HepG2 (cell line): ENCODE results near the gene TOPBP1. TPM values are rescaled to one million over a fixed set of nuclear protein-coding genes. Genes with fewer than 3 reads are reported as not detected.
A peak's percentile ranks its signal among the peaks of the same experiment; 100 is the strongest.

Experiments used
- ATAC-seq: fragments of 200-7000 bp; cut with Tn5 transposase; 3 replicates; pipeline ENCODE4 v1.9.1; 2020; ENCODE audit warnings: mild to moderate bottlenecking, moderate library complexity
- BruUV-seq: library from RNA; stranded (reverse); fragments of 400-500 nt; replicated peaks from 2 replicates; lab custom pipeline; 2021; lab: Mats Ljungman, UMichigan
- CTCF ChIA-PET: fragments of 300-600 bp; formaldehyde crosslinking; extraction: SDS; loops from one replicate; lab custom pipeline; 2021; ENCODE audit warnings: low total read pairs, inconsistent platforms, low intra/inter-chr PET ratio; lab: Yijun Ruan, JAX
- POLR2A ChIA-PET: fragments of 350-600 bp; sonication (Branson Sonifier 250); formaldehyde crosslinking; loops from one replicate; lab custom pipeline; 2020; ENCODE audit warnings: antibody characterized with exemption, inconsistent platforms; lab: Yijun Ruan, JAX
- DNase-seq: peaks from one replicate; pipeline ENCODE4 v3.0.0-alpha.2; 2015; ENCODE audit warnings: low spot score
- FAIRE-seq: peaks from 3 replicates; lab custom pipeline; 2011; peaks lifted over from hg19 to GRCh38; lab: Jason Lieb, UNC
- H2AFZ ChIP-seq: one replicate; pipeline ENCODE4 v1.6.1; 2011; ENCODE audit warnings: low read length, inconsistent platforms
- H3K27ac ChIP-seq: fragments of 300-600 bp; 3 replicates; pipeline ENCODE4 v1.8.0; 2011; ENCODE audit warnings: mixed run types, mild to moderate bottlenecking, mixed read lengths, low read length, inconsistent platforms; ENCODE audit not compliant: insufficient read depth; ENCODE audit errors: extremely low read length
- H3K27me3 ChIP-seq, 2 experiments: fragments of 200-600 bp in 1 of 2; 2 replicates in 1 of 2; 3 replicates in 1 of 2; pipeline versions ENCODE4 v1.6.0 to v1.8.0; 2011; ENCODE audit warnings: low read length in 2 of 2, mild to moderate bottlenecking in 2 of 2, moderate library complexity in 2 of 2, inconsistent platforms in 1 of 2; ENCODE audit not compliant: insufficient read depth in 2 of 2, control insufficient read depth in 1 of 2
- H3K36me3 ChIP-seq, 2 experiments: fragments of 200-600 bp in 1 of 2; replicated peaks in 1 of 2; 2 replicates in 1 of 2; 3 replicates in 1 of 2; pipeline versions ENCODE4 v1.5.1 to v1.8.0; 2011; ENCODE audit warnings: low read length in 2 of 2, inconsistent platforms in 1 of 2; ENCODE audit not compliant: insufficient read depth in 2 of 2, control insufficient read depth in 1 of 2
- H3K4me1 ChIP-seq: 2 replicates; pipeline ENCODE4 v1.5.1; 2012; ENCODE audit warnings: low read length, inconsistent platforms; ENCODE audit not compliant: insufficient read depth
- H3K4me2 ChIP-seq: 2 replicates; pipeline ENCODE4 v1.6.0; 2011; ENCODE audit warnings: low read depth, low read length, inconsistent platforms
- H3K4me3 ChIP-seq, 3 experiments: fragments of 200-600 bp in 1 of 3; sonication (generic), shearing (Covaris generic) in 1 of 3; replicated peaks in 1 of 3; 2 replicates each; pipeline ENCODE4 v1.5.1; 2011 to 2016; ENCODE audit warnings: low read length in 3 of 3, inconsistent platforms in 2 of 3, low read depth in 2 of 3, mild to moderate bottlenecking in 2 of 3, control low read depth in 1 of 3, mixed read lengths in 1 of 3; ENCODE audit not compliant: insufficient read depth in 1 of 3
- H3K79me2 ChIP-seq: one replicate; pipeline ENCODE4 v1.6.1; 2011; ENCODE audit warnings: low read length, inconsistent platforms; ENCODE audit not compliant: insufficient read depth
- H3K9ac ChIP-seq: 2 replicates; pipeline ENCODE4 v1.6.0; 2011; ENCODE audit warnings: mild to moderate bottlenecking, low read depth, low read length, inconsistent platforms; ENCODE audit not compliant: insufficient read depth
- H3K9me3 ChIP-seq: 2 replicates; pipeline ENCODE4 v1.5.1; 2012; ENCODE audit warnings: mild to moderate bottlenecking, low read length
- H4K20me1 ChIP-seq: 2 replicates; pipeline ENCODE4 v1.6.0; 2011; ENCODE audit warnings: inconsistent platforms, mild to moderate bottlenecking, low read length, moderate library complexity; ENCODE audit not compliant: insufficient read depth
- ASH2L ChIP-seq: fragments of 300-600, 200-600 bp; sonication (generic); IDR thresholded peaks from 2 replicates; pipeline ENCODE4 v1.7.0; 2017; ENCODE audit warnings: low read depth, mild to moderate bottlenecking, moderate library complexity, mixed read lengths, low read length; ENCODE audit not compliant: insufficient read length
- FOXK1 ChIP-seq: sonication (generic); formaldehyde crosslinking; IDR thresholded peaks from 2 replicates; pipeline ENCODE4 v1.4.0; 2020; ENCODE audit warnings: low read depth, missing genetic modification reagents, borderline replicate concordance
- MAFF ChIP-seq: IDR thresholded peaks from 2 replicates; pipeline ENCODE4 v1.6.1; 2011; ENCODE audit warnings: low read depth, low read length, improper control_type of control experiment
- MAFK ChIP-seq, 2 experiments: IDR thresholded peaks in 1 of 2; conservative IDR thresholded peaks in 1 of 2; 2 replicates each; pipeline ENCODE4 v1.6.1; 2011; ENCODE audit warnings: improper control_type of control experiment in 2 of 2, low read length in 2 of 2
- POLR2AphosphoS5 ChIP-seq: IDR thresholded peaks from 2 replicates; pipeline ENCODE4 v1.6.1; 2012; ENCODE audit warnings: low read depth, low read length
- ZNF24 ChIP-seq: fragments of 450-650 bp; IDR thresholded peaks from 2 replicates; pipeline ENCODE4 v1.6.1; 2017; ENCODE audit warnings: antibody characterized with exemption, mild to moderate bottlenecking
- WGBS: methylation state at CpG from one replicate; pipeline ENCODE4 v1.1.6; 2017; ENCODE audit warnings: low lambda C conversion rate; 5-methylcytosine and 5-hydroxymethylcytosine counted together
- in situ Hi-C: cut with HindIII; loops from 2 replicates; pipeline ENCODE4 v1.10.0; 2017; ENCODE audit warnings: low pct_unique_long_range_greater_than_20kb; ENCODE audit not compliant: extremely low pct_ligation_motif_present
- intact Hi-C: fragments of 100-400 bp; cut with micrococcal nuclease; formaldehyde crosslinking; loops from one replicate; pipeline ENCODE4 v1.10.0; 2022; ENCODE audit not compliant: unreplicated experiment
- polyA plus RNA-seq, 8 experiments: library from polyadenylated mRNA; depleted of rRNA in 3 of 8; stranded (reverse) in 7 of 8; unstranded in 1 of 8; fragments of >200 nt; fragmentation: Illumina TruSeq in 4 of 8; extraction: Trizol in 4 of 8; gene quantifications; 2 replicates each; pipeline versions ENCODE4 v1.2.1 to v1.2.3, GENCODE V29; 2011 to 2016; ENCODE audit warnings: low read depth in 4 of 8, missing spikeins in 1 of 8, mixed read lengths in 1 of 8; ENCODE audit not compliant: insufficient read depth in 1 of 8
- total RNA-seq, 5 experiments: library from RNA; depleted of rRNA; stranded (reverse); fragments of >200 nt; fragmentation: Illumina TruSeq; extraction: Trizol; gene quantifications; 2 replicates each; pipeline ENCODE4 v1.2.3, GENCODE V29; 2016; ENCODE audit warnings: low read depth in 1 of 5
- TF ChIP-seq, protein P1 (sequence below): sonication (generic); formaldehyde crosslinking; IDR thresholded peaks from 2 replicates; pipeline ENCODE4 v1.4.0; 2020; ENCODE audit warnings: missing genetic modification reagents
- TF ChIP-seq, protein P2 (sequence below): sonication (generic); formaldehyde crosslinking; IDR thresholded peaks from 2 replicates; pipeline ENCODE4 v1.4.0; 2020; ENCODE audit warnings: missing genetic modification reagents

Gene TOPBP1
- total and polyA plus RNA-seq, 2 of the 13 experiments (the other 11 are each of a cell fraction or from before 2014, with no cell fraction given): 24.3 to 42.9 TPM

GRCh38 chr3:133606342-133606741, 55.4 kb downstream of the TOPBP1 start (continued):
- TF ChIP-seq ASH2L: peak; percentile 35
- TF ChIP-seq, protein P1, sequence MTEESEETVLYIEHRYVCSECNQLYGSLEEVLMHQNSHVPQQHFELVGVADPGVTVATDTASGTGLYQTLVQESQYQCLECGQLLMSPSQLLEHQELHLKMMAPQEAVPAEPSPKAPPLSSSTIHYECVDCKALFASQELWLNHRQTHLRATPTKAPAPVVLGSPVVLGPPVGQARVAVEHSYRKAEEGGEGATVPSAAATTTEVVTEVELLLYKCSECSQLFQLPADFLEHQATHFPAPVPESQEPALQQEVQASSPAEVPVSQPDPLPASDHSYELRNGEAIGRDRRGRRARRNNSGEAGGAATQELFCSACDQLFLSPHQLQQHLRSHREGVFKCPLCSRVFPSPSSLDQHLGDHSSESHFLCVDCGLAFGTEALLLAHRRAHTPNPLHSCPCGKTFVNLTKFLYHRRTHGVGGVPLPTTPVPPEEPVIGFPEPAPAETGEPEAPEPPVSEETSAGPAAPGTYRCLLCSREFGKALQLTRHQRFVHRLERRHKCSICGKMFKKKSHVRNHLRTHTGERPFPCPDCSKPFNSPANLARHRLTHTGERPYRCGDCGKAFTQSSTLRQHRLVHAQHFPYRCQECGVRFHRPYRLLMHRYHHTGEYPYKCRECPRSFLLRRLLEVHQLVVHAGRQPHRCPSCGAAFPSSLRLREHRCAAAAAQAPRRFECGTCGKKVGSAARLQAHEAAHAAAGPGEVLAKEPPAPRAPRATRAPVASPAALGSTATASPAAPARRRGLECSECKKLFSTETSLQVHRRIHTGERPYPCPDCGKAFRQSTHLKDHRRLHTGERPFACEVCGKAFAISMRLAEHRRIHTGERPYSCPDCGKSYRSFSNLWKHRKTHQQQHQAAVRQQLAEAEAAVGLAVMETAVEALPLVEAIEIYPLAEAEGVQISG (CRISPR knock-in tag): no peak

DNA sequence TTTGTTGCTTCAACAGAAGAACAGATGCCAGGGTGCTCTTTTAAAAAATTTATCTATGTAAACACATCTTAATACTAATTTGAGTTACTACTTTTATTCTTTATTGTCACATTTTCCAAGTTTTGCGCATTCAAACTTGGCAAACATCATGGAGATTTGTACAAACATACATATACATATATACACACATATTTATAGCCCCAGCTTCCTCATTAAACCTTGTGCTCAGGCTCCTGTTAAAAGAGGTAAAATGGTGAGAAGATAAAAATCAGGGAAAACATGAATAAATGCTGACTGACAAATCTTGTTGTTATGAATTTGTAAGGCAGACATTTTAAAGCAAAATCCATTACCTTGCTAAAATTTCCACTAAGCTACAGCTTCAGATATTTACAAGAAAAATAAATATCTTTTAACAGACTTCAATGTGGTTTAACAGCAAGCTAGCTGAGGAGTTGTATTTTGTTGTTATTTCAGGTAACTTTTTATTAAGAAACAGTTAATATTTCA, 61.1 kb downstream of the TOPBP1 start:
- BruUV-seq: no TSS peak
- no peak for DNase-seq

More for the DNA sequence above, 61.1 kb downstream of the TOPBP1 start:
- H3K79me2 ChIP-seq: no peaks in the 10 kb centered on the region
- CTCF ChIA-PET: no interaction called here
- H2AFZ ChIP-seq: no peak overlapping the region
- no peak overlapping the region for H3K27ac ChIP-seq
- H3K4me2 ChIP-seq: no peak overlapping the region
- TF ChIP-seq MAFF (peak; percentile 84), FOXK1 (CRISPR knock-in tag) (no peak), POLR2AphosphoS5 (no peak), MAFK (conservative IDR thresholded peaks at IDR 0.05 in 1 of 2, IDR thresholded peaks at IDR 0.05 in 1 of 2; ENCODE audit: low read length in 2 of 2) (peak; percentile 67 to 80), ZNF24 (no peak)
- TF ChIP-seq, protein P2, sequence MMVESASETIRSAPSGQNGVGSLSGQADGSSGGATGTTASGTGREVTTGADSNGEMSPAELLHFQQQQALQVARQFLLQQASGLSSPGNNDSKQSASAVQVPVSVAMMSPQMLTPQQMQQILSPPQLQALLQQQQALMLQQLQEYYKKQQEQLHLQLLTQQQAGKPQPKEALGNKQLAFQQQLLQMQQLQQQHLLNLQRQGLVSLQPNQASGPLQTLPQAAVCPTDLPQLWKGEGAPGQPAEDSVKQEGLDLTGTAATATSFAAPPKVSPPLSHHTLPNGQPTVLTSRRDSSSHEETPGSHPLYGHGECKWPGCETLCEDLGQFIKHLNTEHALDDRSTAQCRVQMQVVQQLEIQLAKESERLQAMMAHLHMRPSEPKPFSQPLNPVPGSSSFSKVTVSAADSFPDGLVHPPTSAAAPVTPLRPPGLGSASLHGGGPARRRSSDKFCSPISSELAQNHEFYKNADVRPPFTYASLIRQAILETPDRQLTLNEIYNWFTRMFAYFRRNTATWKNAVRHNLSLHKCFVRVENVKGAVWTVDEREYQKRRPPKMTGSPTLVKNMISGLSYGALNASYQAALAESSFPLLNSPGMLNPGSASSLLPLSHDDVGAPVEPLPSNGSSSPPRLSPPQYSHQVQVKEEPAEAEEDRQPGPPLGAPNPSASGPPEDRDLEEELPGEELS (CRISPR knock-in tag): no peak
- H3K9ac ChIP-seq: no peak overlapping the region
- in situ Hi-C loops (no loop called here), intact Hi-C loops (no loop called here)
- no peaks in the 10 kb centered on the region for H3K27me3 ChIP-seq
- no peak overlapping the region for H3K4me3 ChIP-seq
- peaks cover 0 to 7% of the 10 kb centered on the region in 2 experiments; a peak in 1 of 5 replicates for H3K36me3 ChIP-seq
- FAIRE-seq (no peak), ATAC-seq (no peak)
- H3K9me3 ChIP-seq: no peaks in the 10 kb centered on the region
- peaks cover 2% of the 10 kb centered on the region for H3K4me1 ChIP-seq
- no peaks in the 10 kb centered on the region for H4K20me1 ChIP-seq
- POLR2A ChIA-PET: no interaction called here
- WGBS: 96% methylated on average over 1 of the region's 1 CpG
